HL-60 (cell line): ENCODE data around the gene TEX9.

ENCODE experiments used
- DNase-seq, 2 experiments: peaks; one replicate each; pipeline ENCODE4 v3.0.0-alpha.2; 2010 to 2020; ENCODE audit warnings: low read depth in 1 of 2, low spot score in 1 of 2
- H3K27ac ChIP-seq: fragments of 250-450 bp; sonication (Bioruptor Pico); replicated peaks from 2 replicates; pipeline ENCODE4 v1.5.1; 2020; ENCODE audit warnings: mild to moderate bottlenecking, moderate library complexity
- H3K27me3 ChIP-seq: fragments of 250-450 bp; sonication (Bioruptor Pico); 2 replicates; pipeline ENCODE4 v1.5.1; 2021; ENCODE audit warnings: mild to moderate bottlenecking, moderate library complexity; ENCODE audit not compliant: insufficient read depth, poor library complexity, severe bottlenecking
- H3K4me3 ChIP-seq: replicated peaks from 2 replicates; pipeline ENCODE4 v1.5.1; 2011; ENCODE audit warnings: mild to moderate bottlenecking, control low read depth, low read length; ENCODE audit not compliant: insufficient read depth
- CTCF ChIP-seq: IDR thresholded peaks from one replicate; pipeline ENCODE4 v1.5.1; 2011; ENCODE audit warnings: low read length, control low read depth, inconsistent platforms; ENCODE audit not compliant: insufficient read depth
- GABPA ChIP-seq: IDR thresholded peaks from 2 replicates; pipeline ENCODE4 v1.6.1; 2012; ENCODE audit warnings: low read depth
- POLR2AphosphoS5 ChIP-seq: IDR thresholded peaks from 2 replicates; pipeline ENCODE4 v1.6.1; 2012; ENCODE audit warnings: low read depth
- REST ChIP-seq: IDR thresholded peaks from 2 replicates; pipeline ENCODE4 v1.6.1; 2012; ENCODE audit warnings: low read depth; ENCODE audit not compliant: insufficient replicate concordance
- SPI1 ChIP-seq: IDR thresholded peaks from 2 replicates; pipeline ENCODE4 v1.6.1; 2012; ENCODE audit warnings: low read depth, mild to moderate bottlenecking, borderline replicate concordance

Gene TEX9

GRCh38 chr15:56473017-56473416 lies 107.8 kb downstream of the TEX9 start:
- no peak for DNase-seq
- H3K27me3 ChIP-seq, result no peaks in the 10 kb centered on the region
- no peak overlapping the region for H3K27ac ChIP-seq
- no peak overlapping the region for H3K4me3 ChIP-seq
- TF ChIP-seq CTCF (no peak), SPI1 (no peak), GABPA (no peak), POLR2AphosphoS5 (no peak), REST (no peak)

GRCh38 chr15:56475351-56475750 lies 110.1 kb downstream of the TEX9 start:
- no peak for TF ChIP-seq POLR2AphosphoS5
- TF ChIP-seq SPI1, result no peak
- TF ChIP-seq REST, result no peak
- TF ChIP-seq GABPA, result no peak
- no peak for TF ChIP-seq CTCF
- no peaks in the 10 kb centered on the region for H3K27me3 ChIP-seq
- no peak overlapping the region for H3K4me3 ChIP-seq
- no peak overlapping the region for H3K27ac ChIP-seq
- no peak for DNase-seq
